ENCODE measurements around the gene CPVL. TPM values are rescaled to one million over a fixed set of nuclear protein-coding genes. Genes with fewer than 3 reads are reported as not detected.

Gene CPVL
- total RNA-seq, 1 donor from 2014 or later, result 15.2 TPM

GRCh38 chr7:29017713-29018112 is 128.6 kb downstream of the CPVL start:
- no peak overlapping the region for H3K4me3 ChIP-seq
- no peaks in the 10 kb centered on the region for H3K36me3 ChIP-seq
- H3K27me3 ChIP-seq, result no peaks in the 10 kb centered on the region
- intact Hi-C loops (cut with DNase I), result no loop called here
- H3K27ac ChIP-seq, result no peak overlapping the region
- H3K4me1 ChIP-seq, result no peaks in the 10 kb centered on the region
- no peak for TF ChIP-seq CTCF (IDR thresholded peaks at IDR 0.05)
- H3K9me3 ChIP-seq, result no peaks in the 10 kb centered on the region
- no peak for DNase-seq (ENCODE audit: low spot score in 2 of 2)

DNA sequence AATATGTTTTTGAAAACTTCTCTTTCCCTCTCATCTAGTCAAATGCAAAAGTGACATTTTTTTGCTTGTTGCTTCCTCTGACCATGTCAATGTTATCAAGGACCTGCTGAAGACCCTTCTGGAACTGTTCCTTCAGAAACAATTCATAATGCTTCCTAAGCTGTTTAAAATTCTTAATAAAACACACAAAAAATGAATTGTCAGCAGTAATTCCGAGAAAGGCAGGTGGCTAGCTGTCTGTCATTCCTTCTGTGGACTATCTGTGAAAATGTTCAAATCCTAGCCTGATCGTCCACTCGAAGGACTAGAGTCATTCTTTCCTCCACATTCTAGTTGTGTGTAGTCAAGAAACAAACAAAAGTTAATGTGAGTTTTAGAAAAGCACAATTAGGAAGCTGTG is 131.6 kb downstream of the CPVL start:
- Histone ChIP-seq H3K9me3 (no peaks in the 10 kb centered on the region), H3K36me3 (no peaks in the 10 kb centered on the region), H3K4me1 (no peaks in the 10 kb centered on the region), H3K4me3 (no peak overlapping the region), H3K27me3 (no peaks in the 10 kb centered on the region), H3K27ac (no peak overlapping the region)
- intact Hi-C loops (cut with DNase I), result no loop called here
- TF ChIP-seq CTCF (IDR thresholded peaks at IDR 0.05), result no peak
- DNase-seq (ENCODE audit: low spot score in 2 of 2), result no peak

GRCh38 chr7:29013931-29014330 is 132.4 kb downstream of the CPVL start:
- Histone ChIP-seq H3K9me3 (no peaks in the 10 kb centered on the region), H3K27me3 (no peaks in the 10 kb centered on the region), H3K27ac (no peak overlapping the region), H3K36me3 (no peaks in the 10 kb centered on the region), H3K4me3 (no peak overlapping the region), H3K4me1 (no peaks in the 10 kb centered on the region)
- DNase-seq (ENCODE audit: low spot score in 2 of 2), result no peak
- intact Hi-C loops (cut with DNase I), result no loop called here
- no peak for TF ChIP-seq CTCF (IDR thresholded peaks at IDR 0.05)

DNA sequence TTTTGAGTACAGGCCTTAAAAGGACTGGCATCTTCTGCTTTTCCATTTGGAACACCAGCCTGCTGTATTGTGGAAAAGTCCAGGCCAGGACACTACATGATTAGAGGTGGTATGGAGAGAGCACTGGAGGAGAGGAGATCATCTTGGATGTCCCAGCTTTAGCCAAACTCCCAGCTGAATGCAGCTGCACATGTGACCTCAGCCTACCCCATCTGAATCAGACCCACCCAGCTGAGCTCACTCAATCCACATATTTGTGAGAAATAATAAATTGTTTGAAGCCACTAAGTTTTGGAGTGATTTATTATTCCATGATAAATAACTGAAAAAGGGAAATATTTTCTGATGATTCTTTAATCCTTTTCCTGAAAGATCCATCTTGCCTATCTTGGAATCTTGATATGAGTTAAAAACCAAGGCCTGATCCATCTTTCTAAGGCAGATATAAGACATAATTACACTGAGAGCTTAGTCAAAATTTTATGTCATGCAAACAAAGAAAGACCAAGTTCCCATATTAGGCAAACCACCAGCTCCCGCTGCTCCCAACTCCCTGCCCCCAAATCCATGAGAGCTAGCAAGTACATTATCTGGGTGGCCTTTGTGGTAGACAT is 133.1 kb downstream of the CPVL start:
- no peak for DNase-seq (ENCODE audit: low spot score in 2 of 2)
- intact Hi-C loops (cut with DNase I), result no loop called here
- H3K27ac ChIP-seq, result no peak overlapping the region
- H3K4me3 ChIP-seq, result no peak overlapping the region
- TF ChIP-seq CTCF (IDR thresholded peaks at IDR 0.05), result no peak
- no peaks in the 10 kb centered on the region for H3K4me1 ChIP-seq
- no peaks in the 10 kb centered on the region for H3K36me3 ChIP-seq
- H3K27me3 ChIP-seq, result no peaks in the 10 kb centered on the region
- no peaks in the 10 kb centered on the region for H3K9me3 ChIP-seq

DNA sequence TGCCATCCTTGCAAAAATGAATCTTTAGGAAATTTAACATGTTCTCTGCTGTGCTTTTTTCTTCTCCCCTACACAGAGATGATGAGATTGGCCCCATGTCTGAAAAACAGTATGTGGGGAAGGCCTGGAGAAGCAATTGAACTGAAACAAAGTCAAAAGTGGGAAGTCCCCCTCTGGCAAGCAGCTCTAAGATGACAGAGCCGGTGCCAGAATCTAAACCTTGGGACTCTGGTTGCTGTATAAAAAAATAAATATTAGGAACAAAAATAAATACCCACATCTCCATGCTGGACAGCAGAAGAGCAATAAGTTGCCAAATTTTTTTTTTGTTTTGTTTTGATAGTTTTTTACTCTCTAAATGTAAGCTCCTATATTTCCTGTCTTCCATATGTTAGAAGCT is 136.4 kb downstream of the CPVL start:
- intact Hi-C loops (cut with DNase I), result no loop called here
- Histone ChIP-seq H3K4me1 (no peaks in the 10 kb centered on the region), H3K9me3 (no peaks in the 10 kb centered on the region), H3K4me3 (no peak overlapping the region), H3K27ac (no peak overlapping the region), H3K27me3 (no peaks in the 10 kb centered on the region), H3K36me3 (no peaks in the 10 kb centered on the region)
- TF ChIP-seq CTCF (IDR thresholded peaks at IDR 0.05), result no peak
- DNase-seq (ENCODE audit: low spot score in 2 of 2), result no peak

- Histone ChIP-seq H3K9me3 (no peaks in the 10 kb centered on the region), H3K27me3 (no peaks in the 10 kb centered on the region), H3K36me3 (no peaks in the 10 kb centered on the region), H3K27ac (no peak overlapping the region), H3K4me3 (no peak overlapping the region), H3K4me1 (no peaks in the 10 kb centered on the region)
- DNase-seq (ENCODE audit: low spot score in 2 of 2), result no peak
- intact Hi-C loops (cut with DNase I), result no loop called here
- no peak for TF ChIP-seq CTCF (IDR thresholded peaks at IDR 0.05)
Observed at GRCh38 chr7:29008590-29008989, 137.7 kb downstream of the CPVL start.

Data from ascending aorta (tissue), 2 donors.